ENCODE data around the gene MAGEA11.
"Not testable (repeated sequence)": the region's sequence is repeated elsewhere in the genome, so short reads cannot be mapped to it uniquely, and the experiment has no call there.

MAGEA11 gene, protein sequence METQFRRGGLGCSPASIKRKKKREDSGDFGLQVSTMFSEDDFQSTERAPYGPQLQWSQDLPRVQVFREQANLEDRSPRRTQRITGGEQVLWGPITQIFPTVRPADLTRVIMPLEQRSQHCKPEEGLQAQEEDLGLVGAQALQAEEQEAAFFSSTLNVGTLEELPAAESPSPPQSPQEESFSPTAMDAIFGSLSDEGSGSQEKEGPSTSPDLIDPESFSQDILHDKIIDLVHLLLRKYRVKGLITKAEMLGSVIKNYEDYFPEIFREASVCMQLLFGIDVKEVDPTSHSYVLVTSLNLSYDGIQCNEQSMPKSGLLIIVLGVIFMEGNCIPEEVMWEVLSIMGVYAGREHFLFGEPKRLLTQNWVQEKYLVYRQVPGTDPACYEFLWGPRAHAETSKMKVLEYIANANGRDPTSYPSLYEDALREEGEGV

DNA sequence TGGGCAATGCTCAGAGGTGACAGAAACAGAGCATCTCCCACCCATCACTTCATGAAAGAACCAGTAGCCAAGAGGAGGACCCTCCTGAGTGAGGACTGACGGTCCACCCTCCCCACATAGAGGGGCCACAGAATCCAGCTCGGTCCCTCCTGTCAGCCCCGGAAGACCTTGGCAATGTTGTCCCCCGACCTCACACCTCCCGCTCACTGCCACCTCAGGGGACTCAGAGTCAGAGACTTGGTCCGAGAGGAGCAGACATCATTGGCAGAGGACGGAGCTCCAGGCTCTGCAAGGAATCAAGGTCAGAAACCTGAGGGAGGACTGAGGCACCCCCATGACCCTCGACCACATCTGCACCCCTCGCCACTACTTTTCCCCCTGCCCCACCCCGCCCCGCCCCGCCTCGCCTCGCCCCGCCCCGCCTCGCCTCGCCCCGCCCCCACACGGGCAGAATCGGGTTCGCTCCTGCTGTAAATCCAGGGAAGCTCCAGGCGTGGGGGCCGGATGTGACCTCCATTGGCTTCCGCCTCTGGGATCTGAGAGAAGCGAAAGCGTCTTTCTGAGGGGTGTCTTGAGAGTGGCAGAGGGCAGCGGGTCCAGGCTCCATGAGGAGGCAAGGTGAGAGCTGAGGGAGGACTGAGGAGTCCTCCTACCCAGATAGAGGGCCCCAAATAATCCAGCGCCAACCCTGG, at the start of gene MAGEA11:
TSS of gene MAGEA11 (plus strand) at position 516 of the 692 bp plus-strand sequence. CDS start 1,100 bp downstream, outside the sequence.
- DNase-seq: no peak

DNA sequence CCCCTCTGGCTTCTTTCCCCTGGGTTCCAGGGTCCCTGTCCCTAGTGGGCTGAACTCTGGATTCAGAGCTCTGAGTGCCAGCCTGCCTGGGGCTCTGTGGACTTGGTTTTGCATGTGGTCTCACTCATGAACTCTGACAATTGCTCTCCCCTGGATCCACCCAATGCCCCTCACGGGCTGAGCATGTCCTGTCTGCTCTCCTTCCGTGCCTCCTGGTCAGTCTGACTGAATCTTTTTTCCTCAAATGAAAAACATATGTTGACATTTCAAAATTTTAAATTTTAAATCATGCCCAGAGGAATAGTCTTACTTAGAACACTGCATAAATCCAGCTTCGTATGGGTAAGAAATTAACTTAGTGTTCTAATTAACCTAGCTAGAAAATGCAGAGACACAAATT, 36.8 kb upstream of the MAGEA11 start:
- DNase-seq: not testable (repeated sequence)

GRCh38 chrX:149675554-149675953, 36.3 kb upstream of the MAGEA11 start:
- DNase-seq: not testable (repeated sequence)

- not testable (repeated sequence) for DNase-seq
These were observed 32.6 kb upstream of the MAGEA11 start for GRCh38 chrX:149679164-149679678.

DNA sequence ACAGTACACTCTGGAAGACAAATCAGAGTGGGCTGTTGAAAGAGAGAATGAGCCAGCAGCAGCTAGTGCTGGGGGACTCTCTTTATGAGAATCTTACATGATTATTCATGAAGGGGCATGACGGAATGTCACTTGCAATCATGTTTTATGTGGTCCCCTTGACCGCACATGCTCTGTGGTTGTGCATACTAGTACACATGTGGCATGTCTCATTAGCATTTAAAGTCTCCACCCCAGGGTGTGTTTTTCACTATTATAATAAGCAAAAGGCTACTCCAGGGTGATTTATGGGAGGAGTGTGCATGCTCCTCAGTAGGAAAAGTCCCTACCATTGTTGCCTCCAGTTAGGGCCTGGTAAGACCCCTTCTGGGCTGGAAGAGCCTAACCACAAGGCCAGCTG, 30.7 kb upstream of the MAGEA11 start:
- no peak for DNase-seq

DNA sequence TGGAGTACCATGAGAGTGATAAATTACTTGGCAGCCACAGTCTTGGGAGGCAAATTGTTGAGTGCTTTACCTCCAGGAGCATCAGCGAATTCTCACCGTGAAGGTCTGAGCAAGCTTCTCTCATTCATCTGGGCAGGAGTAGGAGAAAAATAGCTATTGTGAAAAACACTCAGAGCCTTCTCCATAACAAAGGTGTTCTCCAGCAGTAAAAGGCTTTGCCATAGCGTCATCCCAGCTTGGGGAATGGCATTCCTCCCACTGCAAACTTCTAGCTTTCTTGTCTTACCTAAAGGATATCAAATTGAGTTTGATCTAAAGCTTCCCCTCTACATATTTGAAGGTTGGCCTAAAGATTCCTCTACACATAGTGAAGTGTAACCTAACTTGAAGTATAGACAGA, 29.8 kb upstream of the MAGEA11 start:
- no peak for DNase-seq

GRCh38 chrX:149682956-149683947, 28.6 kb upstream of the MAGEA11 start:
- no peak for DNase-seq

DNA sequence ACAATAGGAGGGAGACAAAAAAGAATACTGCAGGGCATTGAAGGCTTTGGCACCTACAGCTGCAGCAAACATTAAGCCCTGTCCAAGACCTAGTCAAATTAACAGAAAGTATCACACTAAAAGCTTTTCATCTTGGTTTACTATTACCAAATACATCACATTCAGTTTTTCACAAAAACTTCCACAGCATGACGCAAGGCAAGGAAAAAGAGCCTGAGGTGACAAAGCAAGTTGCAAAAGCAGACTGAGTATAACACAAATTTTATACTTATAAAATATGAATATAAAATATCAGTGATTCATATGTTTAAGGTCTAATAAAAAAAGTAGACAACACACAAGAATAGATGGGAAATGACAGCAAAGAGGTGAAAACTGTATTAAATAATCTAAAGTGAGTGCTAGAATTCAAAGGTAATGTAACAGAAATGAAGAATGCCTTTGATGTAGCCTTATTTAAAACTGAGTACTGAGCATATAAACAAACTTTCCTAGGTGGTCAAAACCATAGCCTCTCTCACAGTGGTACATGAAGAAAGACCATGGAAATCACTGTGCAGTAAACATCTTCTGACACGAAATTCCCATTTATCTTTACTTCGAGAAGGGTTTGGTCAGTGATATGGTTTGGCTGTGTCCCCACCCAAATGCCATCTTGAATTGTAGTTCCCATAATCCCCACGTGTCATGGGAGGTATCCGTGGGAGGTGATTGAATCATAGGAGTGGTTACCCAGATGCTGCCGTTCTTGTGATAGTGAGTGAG, 27.7 kb upstream of the MAGEA11 start:
- no peak for DNase-seq

DNA sequence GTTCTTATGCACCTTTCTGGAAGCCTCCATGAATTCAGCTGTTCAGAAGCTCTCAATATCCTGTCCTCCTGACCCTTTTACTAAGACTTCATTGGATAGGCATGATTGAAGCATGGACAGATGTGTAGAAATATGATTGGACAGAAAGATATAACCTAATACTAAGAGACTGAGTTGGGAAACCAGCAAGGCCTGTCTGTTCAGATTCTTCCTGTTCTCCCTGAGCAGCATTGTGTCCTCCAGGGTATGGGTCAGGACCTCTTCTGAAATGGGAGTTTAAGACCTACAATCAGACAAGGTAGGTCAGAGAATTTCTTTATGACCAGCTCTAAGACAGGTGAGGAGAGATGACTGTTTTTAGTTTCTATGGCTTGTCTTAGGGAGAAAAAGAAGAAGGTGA, 23.9 kb upstream of the MAGEA11 start:
- DNase-seq: no peak

- DNase-seq: no peak
These were observed 23.3 kb upstream of the MAGEA11 start for GRCh38 chrX:149688552-149688951.

DNA sequence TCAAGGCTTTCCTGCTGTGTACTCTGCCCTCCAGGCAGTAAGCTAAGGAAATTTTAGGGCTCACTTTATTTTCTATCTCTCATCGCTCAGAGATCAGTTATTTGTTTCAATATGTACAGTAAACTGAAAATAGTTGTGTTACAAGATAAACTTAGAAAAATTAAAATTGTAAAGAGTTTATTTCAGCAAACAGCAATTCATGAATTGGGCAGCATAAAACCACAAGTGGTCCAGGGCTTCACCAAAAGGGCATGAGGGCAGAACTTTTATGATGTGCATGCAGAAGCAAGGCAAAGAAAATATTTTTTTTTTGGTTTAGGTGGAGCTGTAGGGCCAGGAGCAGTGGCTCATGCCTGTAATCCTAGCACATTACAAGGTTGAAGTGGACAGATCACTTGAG, 20.1 kb upstream of the MAGEA11 start:
- no peak for DNase-seq

GRCh38 chrX:149692686-149693272, 19.1 kb upstream of the MAGEA11 start:
- not testable (repeated sequence) for DNase-seq

DNA sequence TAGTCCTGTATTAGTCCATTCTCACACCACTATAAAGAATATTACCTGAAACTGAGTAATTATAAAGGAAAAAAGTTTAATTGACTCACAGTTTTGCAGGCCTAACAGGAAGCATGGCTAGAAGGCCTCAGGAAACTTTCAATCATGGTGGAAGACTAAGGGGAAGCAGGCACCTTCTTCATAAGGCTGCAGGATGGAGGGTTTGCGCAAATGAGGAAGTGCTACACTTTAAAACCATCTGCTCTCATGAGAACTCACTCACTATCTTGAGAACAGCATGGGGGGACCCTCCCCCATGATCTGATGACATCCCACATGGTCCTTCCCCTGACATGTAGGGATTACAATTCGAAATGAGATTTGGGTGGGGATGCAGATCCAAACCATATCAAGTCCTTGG, 12.1 kb upstream of the MAGEA11 start:
- DNase-seq: no peak

- DNase-seq: no peak
These were observed 7.2 kb upstream of the MAGEA11 start for GRCh38 chrX:149704664-149705063.

DNA sequence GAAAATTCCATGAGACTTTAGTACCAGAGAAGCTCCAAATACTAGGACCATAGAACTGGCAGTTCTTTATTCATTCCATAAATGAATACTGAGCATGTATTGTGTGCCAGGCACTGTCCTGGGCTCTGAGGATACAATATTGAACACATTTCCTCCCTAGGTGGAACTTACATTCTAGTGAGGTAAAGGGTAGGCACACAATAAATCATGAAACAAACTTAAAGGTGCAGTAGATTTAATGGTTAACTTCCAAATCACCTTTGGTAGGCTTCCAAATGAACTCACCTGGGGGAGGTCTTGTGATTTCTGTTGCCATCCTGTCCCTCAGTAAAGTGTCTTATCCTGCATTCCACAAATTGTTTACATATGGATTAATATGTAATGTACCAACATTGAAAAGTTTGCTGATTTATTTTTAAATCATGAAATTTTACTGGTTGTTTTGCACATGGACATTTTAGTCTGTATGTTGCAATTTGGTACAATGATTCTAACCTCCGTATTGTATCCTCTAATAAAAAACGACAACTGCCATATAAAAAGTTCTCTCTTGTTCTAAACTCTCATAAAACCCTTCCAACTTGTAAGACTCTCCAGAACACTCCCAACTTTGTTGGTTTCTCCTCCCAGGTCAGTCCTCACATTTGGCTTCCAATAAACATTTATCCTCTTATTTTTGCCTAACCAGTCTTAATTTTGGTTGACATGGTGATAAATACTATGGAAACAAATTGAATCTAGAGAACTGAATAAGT, 4.5 kb upstream of the MAGEA11 start:
- DNase-seq: no peak

GRCh38 chrX:149712831-149713230, 971 bp downstream of the MAGEA11 start:
- no peak for DNase-seq

DNA sequence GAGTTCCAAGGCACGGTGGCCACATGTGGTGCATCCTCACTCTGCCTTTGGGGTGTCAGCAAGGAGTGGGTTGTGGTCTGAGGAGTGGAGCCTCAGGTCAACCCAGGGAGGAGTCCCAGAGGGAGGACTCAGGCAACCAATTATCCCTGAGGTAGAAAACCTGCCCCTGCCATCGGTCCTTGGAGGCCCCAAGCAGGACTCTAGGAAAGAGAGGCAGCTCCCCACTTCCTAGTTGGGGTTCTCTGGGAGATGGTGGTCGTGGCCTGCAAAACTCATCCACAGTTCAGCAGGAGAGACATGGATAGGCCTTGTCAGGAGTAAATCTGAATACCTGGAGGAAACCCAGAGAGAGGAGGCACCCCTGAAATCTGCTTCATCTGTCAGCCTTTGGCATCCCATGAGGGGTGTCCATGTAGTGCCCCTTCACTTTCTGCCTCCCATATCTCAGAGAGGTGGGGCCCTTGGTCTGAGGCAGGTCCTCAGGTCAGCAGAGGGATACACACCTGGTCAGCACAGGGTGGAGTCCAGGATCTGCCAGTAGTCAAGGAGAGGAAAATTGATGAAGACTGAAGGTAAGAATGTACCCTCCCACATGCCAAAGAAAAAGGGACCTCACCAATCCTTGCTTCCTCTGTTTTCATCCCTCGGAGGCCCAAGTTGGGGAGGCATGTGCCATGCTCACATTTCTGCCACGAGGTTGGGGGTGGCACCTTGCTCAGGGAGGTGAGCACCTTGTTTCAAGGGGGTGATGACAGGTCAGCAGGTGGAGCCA, 1.6 kb downstream of the MAGEA11 start:
- no peak for DNase-seq

GRCh38 chrX:149715468-149715867, 3.6 kb downstream of the MAGEA11 start:
- no peak for DNase-seq

DNA sequence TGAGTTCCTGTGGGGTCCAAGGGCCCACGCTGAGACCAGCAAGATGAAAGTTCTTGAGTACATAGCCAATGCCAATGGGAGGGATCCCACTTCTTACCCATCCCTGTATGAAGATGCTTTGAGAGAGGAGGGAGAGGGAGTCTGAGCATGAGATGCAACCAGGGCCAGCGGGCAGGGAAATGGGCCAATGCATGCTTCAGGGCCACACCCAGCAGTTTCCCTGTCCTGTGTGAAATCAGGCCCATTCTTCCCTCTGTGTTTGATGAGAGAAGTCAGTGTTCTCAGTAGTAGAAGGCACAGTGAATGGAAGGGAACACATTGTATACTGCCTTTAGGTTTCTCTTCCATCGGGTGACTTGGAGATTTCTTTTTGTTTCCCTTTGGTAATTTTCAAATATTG, 4.8 kb downstream of the MAGEA11 start:
- DNase-seq: no peak

GRCh38 chrX:149717803-149718202, 5.9 kb downstream of the MAGEA11 start:
- DNase-seq: no peak

Measured in NCI-H526 treated with DMSO at 0.1 percent for 48 hours (cell line).